ENCODE measurements around the gene BRCA1. TPM values are rescaled to one million over a fixed set of nuclear protein-coding genes. Genes with fewer than 3 reads are reported as not detected.
A peak's percentile ranks its signal among the peaks of the same experiment; 100 is the strongest.

Gene BRCA1
- total RNA-seq, 1 experiment from 2014 or later = 50.8 TPM

DNA sequence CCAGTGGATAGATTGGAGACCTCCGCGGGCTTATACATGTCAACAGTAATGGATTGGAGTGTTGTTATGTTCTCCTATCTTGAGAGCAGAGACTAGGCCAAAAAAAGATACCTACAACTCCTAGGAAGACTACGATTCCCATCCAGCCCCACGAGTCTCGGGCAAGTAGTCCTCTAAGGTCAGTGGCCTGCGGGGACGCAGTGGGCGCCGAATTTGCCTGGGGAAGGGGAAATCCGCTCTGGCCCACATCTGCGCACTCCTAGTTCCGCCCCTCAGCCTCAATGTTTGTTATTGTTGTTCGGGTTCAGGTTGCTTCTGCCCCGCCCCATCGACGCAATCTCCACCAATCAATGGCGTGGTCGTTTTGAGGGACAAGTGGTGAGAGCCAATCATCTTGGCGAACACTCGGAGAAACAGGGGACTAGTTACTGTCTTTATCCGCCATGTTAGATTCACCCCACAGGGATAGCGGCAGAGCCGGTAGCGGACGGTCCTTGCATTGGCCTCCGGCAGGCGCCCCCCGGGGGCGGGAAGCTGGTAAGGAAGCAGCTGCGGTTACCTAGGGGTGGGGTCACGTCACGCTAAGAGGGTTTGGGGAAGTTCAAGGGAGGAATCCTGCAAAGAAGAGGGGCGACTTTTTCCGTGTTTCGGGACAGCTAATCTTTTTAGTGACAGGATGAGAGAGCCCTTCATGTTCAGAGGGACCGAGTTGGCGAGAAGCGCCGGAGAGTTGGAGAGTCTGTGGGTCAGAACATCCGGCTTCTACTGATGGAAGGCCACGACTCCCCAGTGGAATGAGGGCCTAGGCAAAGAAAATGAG lies 45.8 kb upstream of the BRCA1 start, which contains the start of gene NBR1:
Gene NBR1, plus strand, starts transcription at position 449 of the 820 bp plus-strand sequence. CDS start 4,586 bp downstream, outside the sequence.
- Histone ChIP-seq H3K9me3 (no peaks in the 10 kb centered on the region), H3K4me1 (peaks cover 39% of the 10 kb centered on the region), H3K27me3 (replicated peaks; ENCODE audit: control insufficient read depth, insufficient read depth, low read length) (no peaks in the 10 kb centered on the region), H3K4me3 (ENCODE audit: low read depth, low read length) (peak within 1 kb of the TSS; percentile 59), H3K36me3 (ENCODE audit: control insufficient read depth, insufficient read depth, low read length) (no peaks in the 10 kb centered on the region)
- peak; percentile 97 to 98 for DNase-seq
- no peak within 1 kb of the TSS for H3K27ac Mint-ChIP-seq (ENCODE audit: unreplicated experiment)
- TF ChIP-seq CTCF (IDR thresholded peaks at IDR 0.05; ENCODE audit: insufficient read depth in 1 of 2, low read depth in 1 of 2, low read length in 1 of 2, severe bottlenecking in 1 of 2, unreplicated experiment in 1 of 2) = peak; percentile 24 to 44
- ChIA-PET POLR2A (interaction anchor here (0.6 to 2.1 kb wide), 8 partner anchors 29 to 191 kb away, joined by 3 to 26 read pairs (median 6); partner anchors contain the start of genes BRCA1 and TMEM106A), CTCF (interaction anchor here (0.6 to 1.9 kb wide), 3 partner anchors 41 to 145 kb away, joined by 5 to 10 read pairs (median 5); partner anchors contain the start of gene TMEM106A)
- H3K4me1 Mint-ChIP-seq (ENCODE audit: low read depth, unreplicated experiment) = peaks cover 27% of the 10 kb centered on the region
- peaks cover 18% of the 10 kb centered on the region for H3K36me3 Mint-ChIP-seq (ENCODE audit: insufficient read depth, unreplicated experiment)
- intact Hi-C loops (cut with micrococcal nuclease; ENCODE audit: unreplicated experiment) = loop anchor here (1.0 to 5.0 kb wide), 4 partner anchors 46 to 191 kb away; partner anchors contain the start of genes BRCA1 and VAT1
- no peaks in the 10 kb centered on the region for H3K27me3 Mint-ChIP-seq (ENCODE audit: insufficient read depth, unreplicated experiment)
- no TSS peak for BruUV-seq (replicated peaks)
- H3K9me3 Mint-ChIP-seq (ENCODE audit: unreplicated experiment) = no peaks in the 10 kb centered on the region
- no peak within 1 kb of the TSS for H3K4me3 Mint-ChIP-seq (ENCODE audit: unreplicated experiment)

DNA sequence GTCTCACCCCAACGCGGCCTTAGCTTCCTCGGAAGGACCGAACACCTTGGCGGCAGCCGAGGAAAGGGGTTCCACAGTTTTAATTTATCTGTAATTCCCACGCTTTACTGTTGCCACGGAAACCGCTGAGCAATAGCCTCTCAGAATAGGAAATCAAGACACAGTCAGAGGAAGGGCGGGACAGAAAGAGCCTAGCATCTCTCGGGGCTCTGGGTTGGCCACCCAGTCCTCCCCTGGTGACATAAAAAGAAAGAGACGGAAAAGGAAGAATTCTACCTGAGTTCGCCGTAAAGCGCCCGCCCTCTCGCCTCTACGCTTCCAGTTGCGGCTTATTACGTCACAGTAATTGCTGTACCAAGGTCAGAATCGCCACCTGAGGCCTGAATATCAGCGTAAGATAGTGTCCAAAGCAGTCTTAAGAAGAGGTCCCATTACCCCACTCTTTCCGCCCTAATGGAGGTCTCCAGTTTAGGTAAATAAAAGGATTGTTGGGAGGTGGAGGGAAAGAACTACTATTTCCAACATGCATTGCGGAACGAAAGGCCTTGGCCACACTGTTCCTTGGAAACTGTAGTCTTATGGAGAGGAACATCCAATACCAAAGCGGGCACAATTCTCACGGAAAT lies 45.1 kb upstream of the BRCA1 start:
- Histone ChIP-seq H3K9me3 (no peaks in the 10 kb centered on the region), H3K36me3 (ENCODE audit: control insufficient read depth, insufficient read depth, low read length) (no peaks in the 10 kb centered on the region), H3K4me3 (ENCODE audit: low read depth, low read length) (peak overlapping the region; percentile 59), H3K27me3 (replicated peaks; ENCODE audit: control insufficient read depth, insufficient read depth, low read length) (no peaks in the 10 kb centered on the region), H3K4me1 (peaks cover 32% of the 10 kb centered on the region)
- Mint-ChIP-seq H3K27me3 (ENCODE audit: insufficient read depth, unreplicated experiment) (no peaks in the 10 kb centered on the region), H3K9me3 (ENCODE audit: unreplicated experiment) (no peaks in the 10 kb centered on the region), H3K27ac (ENCODE audit: unreplicated experiment) (no peak overlapping the region), H3K36me3 (ENCODE audit: insufficient read depth, unreplicated experiment) (peaks cover 14% of the 10 kb centered on the region), H3K4me1 (ENCODE audit: low read depth, unreplicated experiment) (peaks cover 23% of the 10 kb centered on the region), H3K4me3 (ENCODE audit: unreplicated experiment) (no peak overlapping the region)
- peak; percentile 95 to 96 for DNase-seq
- no TSS peak for BruUV-seq (replicated peaks)
- ChIA-PET CTCF (interaction anchor here (0.6 to 1.2 kb wide), 4 partner anchors 15 to 315 kb away, joined by 3 to 9 read pairs (median 4); partner anchors contain the start of gene RPL27), POLR2A (interaction anchor here (1.0 to 1.5 kb wide), 2 partner anchors 45 to 56 kb away, joined by 4 to 6 read pairs; partner anchors contain the start of gene BRCA1)
- intact Hi-C loops (cut with micrococcal nuclease; ENCODE audit: unreplicated experiment) = loop anchor here (1.0 to 5.0 kb wide), 4 partner anchors 45 to 192 kb away; partner anchors contain the start of genes BRCA1 and VAT1
- no peak for TF ChIP-seq CTCF (IDR thresholded peaks at IDR 0.05; ENCODE audit: insufficient read depth in 1 of 2, low read depth in 1 of 2, low read length in 1 of 2, severe bottlenecking in 1 of 2, unreplicated experiment in 1 of 2)

All from Caco-2 (cell line).